GM23248 (cell line): ENCODE results near the gene POLD1.
"Not testable (repeated sequence)": the region's sequence is repeated elsewhere in the genome, so short reads cannot be mapped to it uniquely, and the experiment has no call there.

Experiments
- EZH2 ChIP-seq: fragments of 200-600 bp; sonication (generic); IDR thresholded peaks from 2 replicates; pipeline ENCODE4 v1.6.1; 2018; ENCODE audit warnings: antibody characterized with exemption, mild to moderate bottlenecking; ENCODE audit not compliant: insufficient read depth, poor library complexity, severe bottlenecking
- EZH2phosphoT487 ChIP-seq: fragments of 200-600 bp; sonication (generic); IDR thresholded peaks from 2 replicates; pipeline ENCODE4 v1.6.1; 2018; ENCODE audit warnings: antibody characterized with exemption, moderate library complexity, mild to moderate bottlenecking, low read depth; ENCODE audit not compliant: insufficient read depth

GRCh38 chr19:50390295-50390694, 6.1 kb downstream of the POLD1 start:
- not testable (repeated sequence) for TF ChIP-seq EZH2phosphoT487, EZH2
